MM.1S (cell line): ENCODE results near the gene TMEM101.

Source experiments
- EZH2 ChIP-seq: fragments of 300-600 bp; sonication (generic); optimal IDR thresholded peaks from 2 replicates; pipeline ENCODE3; 2017; ENCODE audit warnings: low read depth, mild to moderate bottlenecking, antibody characterized with exemption, low read length, mixed read lengths
- TF ChIP-seq, protein P1 (sequence below): fragments of 300-600 bp; sonication (generic); IDR thresholded peaks from 2 replicates; pipeline ENCODE4 v1.5.1; 2016; ENCODE audit warnings: antibody characterized with exemption, low read length, mixed read lengths

DNA sequence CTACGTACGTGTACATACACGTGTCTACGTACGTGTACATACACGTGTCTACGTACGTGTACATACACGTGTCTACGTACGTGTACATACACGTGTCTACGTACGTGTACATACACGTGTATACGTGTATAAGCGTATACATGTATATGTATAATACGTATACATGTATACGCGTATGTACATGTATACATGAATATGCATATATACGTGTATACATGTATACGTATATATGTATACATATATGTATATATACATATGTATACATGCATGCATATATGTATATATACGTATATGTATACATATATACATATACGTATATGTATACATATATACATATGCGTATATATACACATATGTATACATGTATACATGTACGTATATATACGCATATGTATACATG is 38.9 kb downstream of the TMEM101 start:
- TF ChIP-seq, protein P1, sequence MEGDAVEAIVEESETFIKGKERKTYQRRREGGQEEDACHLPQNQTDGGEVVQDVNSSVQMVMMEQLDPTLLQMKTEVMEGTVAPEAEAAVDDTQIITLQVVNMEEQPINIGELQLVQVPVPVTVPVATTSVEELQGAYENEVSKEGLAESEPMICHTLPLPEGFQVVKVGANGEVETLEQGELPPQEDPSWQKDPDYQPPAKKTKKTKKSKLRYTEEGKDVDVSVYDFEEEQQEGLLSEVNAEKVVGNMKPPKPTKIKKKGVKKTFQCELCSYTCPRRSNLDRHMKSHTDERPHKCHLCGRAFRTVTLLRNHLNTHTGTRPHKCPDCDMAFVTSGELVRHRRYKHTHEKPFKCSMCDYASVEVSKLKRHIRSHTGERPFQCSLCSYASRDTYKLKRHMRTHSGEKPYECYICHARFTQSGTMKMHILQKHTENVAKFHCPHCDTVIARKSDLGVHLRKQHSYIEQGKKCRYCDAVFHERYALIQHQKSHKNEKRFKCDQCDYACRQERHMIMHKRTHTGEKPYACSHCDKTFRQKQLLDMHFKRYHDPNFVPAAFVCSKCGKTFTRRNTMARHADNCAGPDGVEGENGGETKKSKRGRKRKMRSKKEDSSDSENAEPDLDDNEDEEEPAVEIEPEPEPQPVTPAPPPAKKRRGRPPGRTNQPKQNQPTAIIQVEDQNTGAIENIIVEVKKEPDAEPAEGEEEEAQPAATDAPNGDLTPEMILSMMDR = no peak
- no peak for TF ChIP-seq EZH2
